Stimulated activated CD4-positive, alpha-beta T cell treated with anti-CD3 and anti-CD28 coated beads, Interleukin-12 subunit alpha, Interleukin-12 subunit beta, amount 100 ng/mL, for 4 hours (primary cell): ENCODE data around the gene FMN2.

Experiments
- DNase-seq: peaks from one replicate; pipeline ENCODE4 v3.0.0-alpha.2; 2020

Gene FMN2

GRCh38 chr1:240099329-240099728, 7.6 kb downstream of the FMN2 start:
- DNase-seq: no peak

GRCh38 chr1:240099748-240100147, 8.1 kb downstream of the FMN2 start:
- DNase-seq: no peak

GRCh38 chr1:240100371-240100934, 8.8 kb downstream of the FMN2 start:
- no peak for DNase-seq

GRCh38 chr1:240101306-240101705, 9.6 kb downstream of the FMN2 start:
- DNase-seq: no peak

GRCh38 chr1:240101737-240102136, 10.1 kb downstream of the FMN2 start:
- no peak for DNase-seq

- DNase-seq: no peak
These were observed 13.0 kb downstream of the FMN2 start for GRCh38 chr1:240104672-240105071.

GRCh38 chr1:240107058-240107684, 15.5 kb downstream of the FMN2 start:
- DNase-seq: no peak

- no peak for DNase-seq
These were observed 17.4 kb downstream of the FMN2 start for GRCh38 chr1:240109130-240109529.

- no peak for DNase-seq
These were observed 18.4 kb downstream of the FMN2 start for GRCh38 chr1:240109920-240110636.

GRCh38 chr1:240111558-240111957, 19.9 kb downstream of the FMN2 start:
- DNase-seq: no peak

GRCh38 chr1:240114222-240114621, 22.5 kb downstream of the FMN2 start:
- DNase-seq: no peak

- DNase-seq: no peak
These were observed 24.1 kb downstream of the FMN2 start for GRCh38 chr1:240115831-240116230.

GRCh38 chr1:240116831-240117769, 25.4 kb downstream of the FMN2 start:
- DNase-seq: no peak

- DNase-seq: no peak
These were observed 26.2 kb downstream of the FMN2 start for GRCh38 chr1:240117930-240118329.

GRCh38 chr1:240122639-240123613, 31.2 kb downstream of the FMN2 start:
- no peak for DNase-seq

GRCh38 chr1:240126821-240127220, 35.1 kb downstream of the FMN2 start:
- no peak for DNase-seq

- DNase-seq: no peak
These were observed 36.7 kb downstream of the FMN2 start for GRCh38 chr1:240128366-240128765.

- no peak for DNase-seq
These were observed 42.4 kb downstream of the FMN2 start for GRCh38 chr1:240134113-240134512.

GRCh38 chr1:240134596-240134995, 42.9 kb downstream of the FMN2 start:
- no peak for DNase-seq

GRCh38 chr1:240136402-240136801, 44.7 kb downstream of the FMN2 start:
- no peak for DNase-seq

- DNase-seq: no peak
These were observed 47.2 kb downstream of the FMN2 start for GRCh38 chr1:240138867-240139266.

- DNase-seq: no peak
These were observed 47.8 kb downstream of the FMN2 start for GRCh38 chr1:240139511-240139910.
